Measurements from ENCODE around the gene SGCE.

SGCE gene

GRCh38 chr7:94547126-94547525, 108.8 kb downstream of the SGCE start:
- no peaks in the 10 kb centered on the region for H3K9me3 Mint-ChIP-seq
- no peak overlapping the region for H3K27ac Mint-ChIP-seq
- peaks cover 3% of the 10 kb centered on the region for H3K36me3 Mint-ChIP-seq (ENCODE audit: low read depth)
- no peaks in the 10 kb centered on the region for H3K4me1 Mint-ChIP-seq (ENCODE audit: low read depth)
- H3K4me3 Mint-ChIP-seq: no peak overlapping the region
- H3K27me3 Mint-ChIP-seq (ENCODE audit: low read depth): no peaks in the 10 kb centered on the region

- no peaks in the 10 kb centered on the region for H3K27me3 Mint-ChIP-seq (ENCODE audit: low read depth)
- H3K27ac Mint-ChIP-seq: no peak overlapping the region
- H3K4me3 Mint-ChIP-seq: no peak overlapping the region
- H3K36me3 Mint-ChIP-seq (ENCODE audit: low read depth): peaks cover under 1% of the 10 kb centered on the region
- H3K9me3 Mint-ChIP-seq: no peaks in the 10 kb centered on the region
- no peaks in the 10 kb centered on the region for H3K4me1 Mint-ChIP-seq (ENCODE audit: low read depth)
Observed at GRCh38 chr7:94540428-94540827, 115.5 kb downstream of the SGCE start.

All from T-helper 1 cell treated with Interleukin-12 subunit alpha and Interleukin-12 subunit beta and Interleukin-4 antibody, amounts not matched to agents 30 μg/mL and 1 μg/mL, for 36 hours (primary cell).